KOPT-K1 (cell line): ENCODE results near the gene SCG3.

Experiments used
- H3K27ac ChIP-seq: fragments of 200-600 bp; sonication (generic); 2 replicates; pipeline ENCODE4 v1.5.1; 2016; ENCODE audit warnings: antibody characterized with exemption, mild to moderate bottlenecking, low read depth, low read length; ENCODE audit not compliant: poor library complexity, severe bottlenecking
- H3K36me3 ChIP-seq: fragments of 200-600 bp; sonication (generic); 2 replicates; pipeline ENCODE4 v1.5.1; 2017; ENCODE audit warnings: antibody characterized with exemption, mild to moderate bottlenecking, low read length, moderate library complexity; ENCODE audit not compliant: insufficient read depth
- H3K9me3 ChIP-seq: fragments of 200-600 bp; sonication (generic); 2 replicates; pipeline ENCODE4 v1.5.1; 2017; ENCODE audit warnings: antibody characterized with exemption, low read length, mild to moderate bottlenecking; ENCODE audit not compliant: insufficient read depth, poor library complexity, severe bottlenecking

Gene SCG3

DNA sequence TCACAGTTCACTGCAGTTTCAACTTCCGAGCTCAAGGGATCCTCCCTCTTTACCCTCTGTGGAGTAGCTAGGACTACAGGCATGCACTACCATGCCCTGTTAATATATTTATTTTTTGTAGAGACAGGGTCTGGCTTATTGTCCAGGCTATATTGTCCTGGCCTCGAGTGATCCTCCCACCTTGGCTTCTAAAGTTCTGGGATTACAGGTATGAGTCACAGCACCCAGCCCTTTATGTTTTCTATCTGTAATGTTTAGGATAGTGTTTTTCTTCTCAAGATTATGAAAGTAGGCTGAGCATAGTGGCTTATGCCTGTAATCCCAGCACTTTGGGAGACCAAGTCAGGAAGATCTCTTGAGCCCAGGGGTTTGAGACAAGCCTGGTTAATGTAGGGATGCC is 11.9 kb upstream of the SCG3 start:
- H3K9me3 ChIP-seq: no peaks in the 10 kb centered on the region
- no peak overlapping the region for H3K27ac ChIP-seq
- H3K36me3 ChIP-seq: no peaks in the 10 kb centered on the region

DNA sequence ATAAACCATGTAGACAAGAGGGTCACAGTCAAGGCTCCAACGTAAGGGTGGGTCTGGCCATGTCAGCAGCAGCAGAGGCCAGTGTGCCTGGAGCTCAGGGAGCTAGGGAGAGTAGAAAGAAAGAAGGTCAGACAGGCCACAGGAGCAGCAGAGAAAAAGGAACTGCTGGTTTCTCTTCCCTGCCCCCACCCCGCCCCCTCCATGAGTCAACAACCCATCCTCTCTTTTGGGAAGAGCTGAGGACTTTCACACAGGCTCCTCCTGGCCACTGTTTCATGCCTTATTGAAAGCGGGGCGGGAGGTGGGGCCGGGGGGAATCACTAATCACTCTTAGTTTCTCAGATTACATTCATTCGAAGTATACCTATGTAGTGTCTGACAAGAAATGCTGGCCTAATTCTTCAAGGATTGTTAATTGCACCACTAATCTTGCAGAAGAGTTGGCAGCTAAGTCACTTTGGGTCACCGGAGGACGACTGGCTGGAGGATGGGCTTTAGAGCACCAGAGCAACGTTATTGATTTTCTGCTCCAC is 9.1 kb upstream of the SCG3 start:
- H3K9me3 ChIP-seq: no peaks in the 10 kb centered on the region
- H3K36me3 ChIP-seq: no peaks in the 10 kb centered on the region
- no peak overlapping the region for H3K27ac ChIP-seq

DNA sequence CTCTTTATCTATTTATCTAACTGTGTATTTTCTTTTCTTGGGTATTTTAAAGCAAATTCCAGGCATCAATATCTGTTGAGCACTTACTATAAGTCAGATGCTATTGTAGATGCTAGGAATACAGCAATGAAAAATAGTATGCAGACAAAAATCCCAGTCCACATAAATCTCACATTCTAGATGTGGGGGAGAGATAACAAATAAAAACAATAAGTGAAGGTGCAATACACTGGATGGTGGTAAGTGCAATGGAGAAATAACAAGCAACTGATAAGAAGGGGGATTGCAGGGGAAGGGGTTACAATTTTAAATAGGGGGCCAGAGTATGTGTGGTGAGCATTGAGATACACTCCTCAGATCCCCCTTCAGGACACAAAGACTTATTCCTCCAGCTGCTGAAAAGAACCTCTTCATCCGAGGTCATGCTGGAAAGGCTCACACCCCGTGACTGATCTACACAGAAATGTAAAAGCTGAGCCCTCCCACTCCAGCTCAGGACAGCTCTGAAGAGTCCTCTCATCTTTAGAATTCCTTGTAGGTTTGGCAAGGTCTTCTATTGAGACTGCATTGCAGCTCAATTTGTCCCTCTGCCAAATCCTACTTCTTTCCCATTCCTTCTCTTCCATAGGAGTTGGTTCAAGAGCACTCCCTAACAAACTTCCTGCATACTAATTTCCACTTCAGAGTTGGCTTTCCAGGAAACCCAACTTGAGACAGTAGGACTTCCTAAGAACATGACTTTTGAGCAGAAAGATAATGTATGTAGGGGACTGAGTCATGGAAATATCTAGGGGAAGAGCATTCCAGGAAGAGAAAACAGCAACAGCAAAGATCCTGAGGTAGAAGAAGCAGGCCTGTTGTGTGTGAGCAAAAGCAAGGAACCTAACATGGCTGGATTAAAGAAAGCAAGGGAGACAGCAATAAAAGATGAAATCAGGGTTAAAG is 8.1 kb upstream of the SCG3 start:
- no peak overlapping the region for H3K27ac ChIP-seq
- H3K36me3 ChIP-seq: no peaks in the 10 kb centered on the region
- H3K9me3 ChIP-seq: no peaks in the 10 kb centered on the region

DNA sequence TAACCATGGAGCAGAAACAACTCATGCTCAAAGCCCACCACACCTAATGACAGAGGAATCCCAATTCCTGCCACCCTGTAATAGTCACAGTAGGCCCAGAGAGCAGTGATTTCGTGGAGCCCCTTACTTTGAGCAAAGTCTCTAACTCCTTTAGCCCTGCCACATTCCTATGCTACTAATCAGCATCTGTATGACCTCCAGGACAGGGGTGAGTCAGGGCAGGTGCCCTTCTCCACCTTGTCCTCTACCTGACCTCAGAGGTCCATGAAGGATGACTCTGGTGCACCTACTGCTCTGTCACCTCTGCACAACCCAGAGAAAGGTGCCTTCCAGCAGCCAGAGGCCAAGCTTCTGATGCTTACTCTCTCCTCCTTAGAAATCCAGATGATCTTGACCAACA is 6.1 kb upstream of the SCG3 start:
- Histone ChIP-seq H3K27ac (no peak overlapping the region), H3K36me3 (no peaks in the 10 kb centered on the region), H3K9me3 (no peaks in the 10 kb centered on the region)

DNA sequence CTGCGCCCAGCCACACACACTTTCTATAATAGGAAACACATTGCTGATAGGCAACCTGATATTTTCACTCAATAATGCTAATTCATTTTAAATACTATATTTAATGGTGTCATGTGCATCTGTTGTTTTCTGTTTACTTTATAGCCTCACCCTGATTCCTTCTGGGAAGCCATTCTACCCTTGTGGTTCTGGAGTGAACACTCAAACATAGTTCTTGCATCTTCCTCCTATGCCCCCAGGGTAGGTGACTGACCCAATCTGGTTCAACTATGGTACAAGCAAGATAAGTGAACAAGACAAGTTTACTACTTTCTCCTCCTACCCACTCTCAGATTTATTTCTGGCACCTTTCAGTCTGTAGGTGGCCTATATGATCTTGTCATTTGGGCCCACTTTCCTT is 4.3 kb upstream of the SCG3 start:
- no peaks in the 10 kb centered on the region for H3K9me3 ChIP-seq

DNA sequence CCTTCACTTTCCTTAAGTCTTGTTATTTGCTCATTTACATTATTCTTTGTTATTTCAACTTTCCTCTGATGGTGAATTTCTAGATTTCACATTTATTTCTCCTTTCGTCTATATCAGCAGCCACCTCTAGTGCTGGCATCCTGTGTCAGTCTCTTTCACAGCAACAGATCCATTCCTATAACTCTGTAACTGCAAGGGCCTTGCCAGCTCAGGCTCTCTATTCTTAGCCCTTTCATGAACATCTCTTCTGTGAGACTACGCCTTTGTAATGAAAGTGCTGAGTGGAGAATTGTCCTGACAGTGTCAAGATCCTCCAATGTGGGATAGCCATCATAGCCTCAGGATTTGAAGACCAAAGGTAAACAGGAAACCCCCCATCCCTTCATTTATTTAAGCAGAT is 3.9 kb upstream of the SCG3 start:
- H3K36me3 ChIP-seq: no peaks in the 10 kb centered on the region
- H3K27ac ChIP-seq: no peak overlapping the region
- no peaks in the 10 kb centered on the region for H3K9me3 ChIP-seq

More for the DNA sequence above, 4.3 kb upstream of the SCG3 start:
- no peaks in the 10 kb centered on the region for H3K36me3 ChIP-seq
- no peak overlapping the region for H3K27ac ChIP-seq

DNA sequence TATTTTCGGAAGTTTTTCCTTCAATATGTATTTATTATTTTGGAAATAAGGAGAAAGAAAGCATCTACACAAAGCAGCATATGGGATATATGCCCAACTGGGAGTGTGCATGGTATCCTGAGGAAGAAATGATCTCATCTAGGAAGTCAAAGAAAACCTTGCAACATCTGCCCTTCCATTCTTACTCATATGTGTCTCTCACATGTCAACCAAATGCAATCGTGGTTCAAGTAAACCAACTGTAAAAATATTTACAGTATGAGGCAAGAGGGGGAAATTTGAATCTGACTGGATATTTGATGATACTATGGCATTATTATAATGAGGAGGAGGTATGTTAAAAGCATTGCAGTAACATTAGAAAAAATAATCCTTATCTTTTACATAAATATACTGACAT is 3.2 kb upstream of the SCG3 start:
- Histone ChIP-seq H3K36me3 (no peaks in the 10 kb centered on the region), H3K27ac (no peak overlapping the region), H3K9me3 (no peaks in the 10 kb centered on the region)

DNA sequence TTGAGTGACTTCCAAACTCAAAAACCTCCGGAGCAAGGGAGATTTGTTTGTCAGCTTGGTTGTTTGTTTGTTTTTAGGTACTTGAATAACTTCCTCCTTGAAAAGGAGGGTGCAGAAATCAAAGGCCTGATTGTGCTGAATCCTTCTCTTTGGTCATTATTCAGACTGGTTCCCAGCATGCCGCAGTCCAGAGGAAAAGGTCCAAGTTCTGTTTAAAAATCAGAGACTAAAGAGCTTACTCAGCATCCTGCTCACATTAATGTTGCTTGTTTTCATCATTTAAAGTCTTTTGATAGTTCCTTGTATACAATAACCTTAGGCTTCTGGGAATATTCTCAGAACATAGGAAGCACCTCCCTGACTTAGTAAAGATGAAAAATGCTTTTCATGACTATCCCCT is 982 bp upstream of the SCG3 start:
- Histone ChIP-seq H3K27ac (no peak overlapping the region), H3K36me3 (no peaks in the 10 kb centered on the region), H3K9me3 (no peaks in the 10 kb centered on the region)

DNA sequence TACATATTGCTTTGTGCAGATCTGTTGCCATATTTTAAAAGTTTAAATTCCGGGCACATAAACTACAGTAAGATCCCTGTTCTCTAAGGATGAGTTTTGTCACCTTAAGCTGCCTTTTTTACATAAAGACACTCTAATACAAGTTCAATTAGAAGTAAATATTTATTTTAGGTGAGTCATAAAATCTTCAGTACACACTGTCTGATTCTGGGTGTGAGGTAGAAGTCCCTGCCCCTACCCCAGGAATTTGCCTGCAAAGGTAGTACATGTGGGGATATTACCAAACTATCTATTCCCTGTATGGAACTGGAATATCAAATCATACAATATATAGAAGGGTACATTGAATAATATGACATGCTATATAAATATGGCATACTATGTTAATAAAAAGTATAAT is 6.3 kb downstream of the SCG3 start:
- H3K36me3 ChIP-seq: no peaks in the 10 kb centered on the region
- no peak overlapping the region for H3K27ac ChIP-seq
- H3K9me3 ChIP-seq: no peaks in the 10 kb centered on the region

DNA sequence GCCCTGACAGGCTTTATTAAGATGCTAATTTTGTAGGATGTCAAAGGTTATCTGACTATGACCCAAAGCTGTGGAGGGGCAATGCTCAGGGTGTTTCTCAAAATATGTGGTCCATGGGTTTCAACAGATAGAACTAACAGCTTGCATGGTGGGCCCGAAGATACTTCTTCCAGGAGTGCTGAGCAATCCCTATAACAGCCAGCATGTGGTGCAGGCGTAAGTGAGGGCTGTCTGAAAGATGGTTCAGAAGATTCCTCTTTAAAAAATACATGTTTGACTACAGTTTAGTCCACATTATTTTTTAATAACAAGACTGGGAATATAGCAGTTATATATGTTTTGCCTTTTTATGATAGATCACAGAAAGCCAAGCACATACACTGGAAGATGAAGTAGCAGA is 7.6 kb downstream of the SCG3 start:
- Histone ChIP-seq H3K36me3 (no peaks in the 10 kb centered on the region), H3K27ac (no peak overlapping the region), H3K9me3 (no peaks in the 10 kb centered on the region)

DNA sequence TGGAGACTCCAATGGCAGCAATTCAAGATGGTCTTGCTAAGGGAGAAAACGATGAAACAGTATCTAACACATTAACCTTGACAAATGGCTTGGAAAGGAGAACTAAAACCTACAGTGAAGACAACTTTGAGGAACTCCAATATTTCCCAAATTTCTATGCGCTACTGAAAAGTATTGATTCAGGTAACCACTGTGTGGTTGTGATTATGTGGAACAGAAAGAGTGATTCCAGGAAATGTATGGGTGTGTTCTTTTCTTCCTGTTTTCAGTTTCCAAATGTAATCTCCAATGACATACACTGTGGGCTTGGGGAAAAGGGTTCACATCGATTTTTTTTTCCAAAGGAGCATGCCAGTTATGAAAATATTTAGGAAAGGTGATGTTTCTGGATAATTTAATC is 10.9 kb downstream of the SCG3 start:
- Histone ChIP-seq H3K27ac (no peak overlapping the region), H3K36me3 (no peaks in the 10 kb centered on the region), H3K9me3 (no peaks in the 10 kb centered on the region)

DNA sequence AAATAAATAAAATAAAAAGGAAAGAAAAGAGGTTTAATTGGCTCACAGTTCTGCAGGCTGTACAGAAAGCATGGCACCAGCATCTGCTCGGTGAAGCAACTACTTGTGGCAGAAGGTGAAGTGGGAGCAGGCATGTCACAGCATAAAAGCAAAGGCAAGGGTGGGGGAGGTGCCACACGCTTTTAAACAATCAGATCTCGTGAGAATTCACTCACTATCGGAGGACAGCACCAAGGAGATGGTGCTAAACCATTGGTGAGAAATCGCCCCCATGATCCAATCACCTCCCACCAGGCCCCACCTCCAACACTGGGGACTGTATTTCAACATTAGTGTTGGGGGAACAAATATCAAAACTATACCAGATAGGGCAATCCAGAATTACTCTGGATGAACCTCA is 15.3 kb downstream of the SCG3 start:
- Histone ChIP-seq H3K36me3 (no peaks in the 10 kb centered on the region), H3K27ac (no peak overlapping the region), H3K9me3 (no peaks in the 10 kb centered on the region)

DNA sequence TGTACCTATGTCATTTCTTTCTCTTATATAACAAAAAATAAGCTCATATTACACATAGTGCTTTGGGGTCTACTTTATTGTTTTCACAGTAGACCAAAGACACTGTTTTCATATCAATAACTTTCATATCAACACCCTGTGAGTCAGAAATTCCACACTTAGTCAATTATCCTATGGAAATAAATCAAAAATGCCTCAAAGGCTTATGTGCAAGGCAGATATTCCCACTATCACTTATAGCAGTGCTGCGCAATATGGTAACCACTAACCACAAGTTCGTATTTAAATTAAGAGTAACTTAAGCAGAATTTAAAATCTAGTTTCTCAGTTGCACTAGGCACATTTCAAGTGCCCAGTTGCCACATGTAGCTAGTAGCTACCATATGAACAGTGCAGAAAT is 15.9 kb downstream of the SCG3 start:
- Histone ChIP-seq H3K27ac (no peak overlapping the region), H3K36me3 (no peaks in the 10 kb centered on the region), H3K9me3 (no peaks in the 10 kb centered on the region)

DNA sequence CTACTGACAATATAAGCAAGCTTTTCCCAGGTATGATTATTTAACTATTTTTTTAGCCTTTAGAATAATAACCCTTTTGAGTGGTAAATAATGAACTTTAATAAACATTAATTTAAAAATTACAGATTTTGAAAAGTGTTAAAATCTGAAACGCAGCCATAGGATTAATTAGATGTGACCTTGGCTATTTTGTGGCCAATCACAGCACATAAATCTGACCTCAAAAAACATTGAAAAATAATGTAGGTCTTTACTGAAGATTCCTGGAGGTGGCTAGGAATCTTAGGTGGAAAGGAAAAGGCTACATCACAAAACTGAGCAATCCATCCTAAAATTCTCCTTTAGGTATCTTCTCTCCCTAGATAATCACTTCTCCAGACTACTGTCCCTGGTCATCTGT is 18.1 kb downstream of the SCG3 start:
- H3K9me3 ChIP-seq: no peaks in the 10 kb centered on the region
- no peak overlapping the region for H3K27ac ChIP-seq
- no peaks in the 10 kb centered on the region for H3K36me3 ChIP-seq

DNA sequence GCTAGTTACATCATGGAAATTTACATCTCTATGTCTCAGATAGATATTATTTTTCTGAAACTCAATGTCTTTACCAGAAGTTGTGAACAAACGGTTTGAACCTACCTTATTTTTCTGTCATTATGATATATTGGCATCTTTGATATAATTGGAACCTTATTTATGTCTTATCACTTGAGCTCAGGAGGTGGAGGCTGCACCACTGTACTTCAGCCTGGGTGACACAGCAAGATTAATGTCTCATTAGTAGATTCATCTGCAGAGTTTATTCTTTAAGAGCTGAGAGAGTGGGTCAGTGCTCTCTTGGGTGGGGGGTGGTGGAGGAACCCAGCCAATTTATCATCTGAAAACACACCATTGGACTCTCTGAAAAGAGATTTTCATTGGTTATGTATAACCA is 21.4 kb downstream of the SCG3 start:
- Histone ChIP-seq H3K9me3 (no peaks in the 10 kb centered on the region), H3K36me3 (no peaks in the 10 kb centered on the region)

DNA sequence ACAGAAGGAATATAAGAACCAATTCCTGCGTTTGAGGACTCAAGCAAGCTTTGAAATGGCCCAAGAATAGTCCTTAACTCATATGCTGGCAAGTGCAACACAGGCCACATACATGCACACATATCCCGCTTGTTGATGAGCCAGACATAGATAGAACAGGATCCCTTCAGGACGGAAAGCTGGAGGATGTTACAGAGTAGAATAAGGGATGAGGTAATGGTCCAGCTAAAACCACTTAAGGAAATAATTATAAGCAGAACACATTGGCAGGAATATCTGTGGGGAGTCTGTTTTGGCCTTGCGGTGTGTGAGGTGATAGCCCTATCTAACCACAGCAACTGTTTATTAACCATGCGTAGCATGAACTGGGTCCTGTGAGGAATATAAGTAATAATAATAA is 25.0 kb downstream of the SCG3 start:
- H3K27ac ChIP-seq: no peak overlapping the region
- H3K9me3 ChIP-seq: no peaks in the 10 kb centered on the region
- no peaks in the 10 kb centered on the region for H3K36me3 ChIP-seq

More for the DNA sequence above, 21.4 kb downstream of the SCG3 start:
- H3K27ac ChIP-seq: no peak overlapping the region
